NCI-H146 (cell line): ENCODE measurements around the gene TYW1.
"Not testable (repeated sequence)": the region's sequence is repeated elsewhere in the genome, so short reads cannot be mapped to it uniquely, and the experiment has no call there.

Experiments used
- DNase-seq: peaks from one replicate; lab custom pipeline; 2025; lab: John Stamatoyannopoulos, UW

TYW1 gene

GRCh38 chr7:66994691-66995049 lies 2.0 kb upstream of the TYW1 start:
- DNase-seq: peak; percentile 42

- peak; percentile 98 for DNase-seq
These were observed 1.4 kb upstream of the TYW1 start, which contains the start of gene SBDS for GRCh38 chr7:66995050-66995776. TSS of gene SBDS (minus strand) at chr7:66995586. CDS start at chr7:66995417, 169 bp downstream.

DNA sequence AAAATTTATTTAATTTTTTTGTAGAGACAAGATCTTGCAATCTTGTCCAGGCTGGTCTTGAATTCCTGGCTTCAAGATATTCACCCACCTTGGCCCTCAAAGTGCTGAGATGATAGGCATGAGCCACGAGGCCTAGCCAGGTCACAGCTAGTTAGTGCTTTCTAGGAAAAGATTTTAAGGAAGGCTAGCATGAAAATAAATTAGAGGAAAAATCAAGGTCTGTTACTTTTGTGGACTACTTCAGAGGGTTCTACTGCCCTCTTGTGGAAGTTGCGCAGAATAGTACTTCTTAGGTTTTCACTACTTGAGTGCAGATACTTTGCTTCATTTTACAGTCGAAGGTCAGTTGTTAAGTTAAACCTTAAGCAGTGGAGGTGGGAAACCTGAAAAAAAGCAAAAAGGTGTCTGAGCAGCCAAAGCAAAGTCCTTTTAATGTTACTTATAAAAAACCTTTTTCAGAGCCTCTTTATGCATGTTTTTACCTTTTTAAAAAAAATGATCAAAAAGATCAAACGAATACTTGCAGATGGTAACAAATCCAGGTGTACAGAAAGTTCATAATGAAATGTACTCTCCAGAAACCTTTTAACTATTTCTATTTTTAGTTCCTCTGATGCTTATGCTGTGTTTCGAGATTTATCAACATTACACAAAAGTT lies 4.1 kb downstream of the TYW1 start:
- peak; percentile 16 for DNase-seq

GRCh38 chr7:67004145-67004544 lies 7.5 kb downstream of the TYW1 start:
- not testable (repeated sequence) for DNase-seq

DNA sequence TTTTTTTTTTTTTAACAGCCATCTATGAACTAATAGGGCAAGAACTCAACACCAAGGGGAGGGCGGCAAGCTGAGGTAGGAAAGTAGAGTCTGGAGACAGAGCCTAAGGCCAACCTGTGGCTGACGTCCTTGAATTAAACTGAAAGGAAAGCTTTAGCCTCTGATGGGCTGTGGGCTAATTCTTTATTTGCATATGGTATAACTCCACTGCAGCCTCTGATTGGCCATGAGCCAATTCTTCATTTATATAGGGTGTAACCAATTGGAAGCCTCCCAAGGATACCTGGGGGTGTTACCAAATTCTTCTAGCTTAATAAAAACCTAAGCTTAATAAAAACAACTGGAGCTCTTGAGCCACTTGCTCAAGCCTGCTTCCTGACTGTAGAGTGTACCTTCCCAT lies 10.3 kb downstream of the TYW1 start:
- DNase-seq: no peak

GRCh38 chr7:67008260-67008659 lies 11.6 kb downstream of the TYW1 start:
- no peak for DNase-seq

GRCh38 chr7:67009677-67010076 lies 13.0 kb downstream of the TYW1 start:
- not testable (repeated sequence) for DNase-seq

DNA sequence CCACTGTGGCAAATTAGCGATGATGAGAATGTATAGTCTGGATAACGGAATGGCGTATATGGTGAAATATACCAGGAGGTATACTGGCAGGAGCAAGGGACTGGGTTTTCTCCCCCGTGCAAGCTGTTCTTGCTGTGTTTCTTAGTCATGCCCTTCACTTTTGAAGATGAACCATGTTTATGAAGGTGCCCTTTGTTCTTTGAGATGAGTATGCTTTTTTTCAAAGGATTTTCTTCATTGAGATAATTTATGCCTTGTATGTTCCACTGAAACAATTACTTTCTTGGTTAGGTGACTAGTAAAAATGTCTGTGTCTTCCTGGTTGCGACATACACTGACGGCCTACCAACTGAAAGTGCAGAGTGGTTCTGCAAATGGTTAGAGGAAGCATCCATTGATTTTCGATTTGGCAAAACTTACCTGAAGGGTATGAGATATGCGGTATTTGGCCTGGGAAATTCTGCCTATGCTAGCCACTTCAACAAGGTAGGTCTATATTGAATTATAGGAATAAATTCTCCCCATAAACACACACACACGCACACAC lies 17.5 kb downstream of the TYW1 start:
- not testable (repeated sequence) for DNase-seq

DNA sequence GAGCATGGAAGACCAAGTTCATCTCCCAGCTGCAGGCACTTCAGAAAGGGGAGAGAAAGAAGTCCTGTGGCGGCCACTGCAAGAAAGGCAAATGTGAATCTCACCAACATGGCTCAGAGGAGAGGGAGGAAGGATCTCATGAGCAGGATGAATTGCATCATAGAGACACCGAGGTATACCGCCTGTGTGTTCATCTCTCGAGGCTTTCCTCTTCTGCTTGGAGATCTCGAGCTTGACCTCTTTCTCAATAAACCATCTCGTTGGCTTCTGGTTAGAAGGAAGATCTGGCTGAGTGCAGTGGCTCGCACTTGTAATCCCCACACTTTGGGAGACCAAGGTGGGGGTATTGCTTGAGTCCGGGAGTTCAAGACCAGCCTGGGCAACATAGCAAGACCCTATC lies 21.3 kb downstream of the TYW1 start:
- not testable (repeated sequence) for DNase-seq

DNA sequence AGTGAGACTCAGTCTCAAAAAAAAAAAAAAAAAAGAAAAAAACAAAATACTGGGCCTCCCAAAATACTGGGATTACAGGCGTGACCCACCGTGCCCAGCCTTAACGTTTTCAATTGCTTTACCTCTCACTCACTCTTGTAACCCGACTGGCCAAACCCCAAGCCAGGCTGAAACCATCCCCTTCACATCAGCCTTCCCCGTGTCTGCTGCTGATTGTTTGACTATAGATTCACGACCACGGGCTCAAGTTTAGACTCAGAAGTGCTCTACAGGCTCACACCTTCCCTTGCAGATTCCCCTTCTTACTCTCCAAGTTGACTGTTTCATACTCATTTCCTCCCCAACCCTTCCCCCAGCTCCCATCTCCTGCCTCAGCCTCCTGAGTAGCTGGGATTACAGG lies 22.3 kb downstream of the TYW1 start:
- DNase-seq: no peak

- peak; percentile 92 for DNase-seq
These were observed 23.1 kb downstream of the TYW1 start for GRCh38 chr7:67019562-67020390.

- DNase-seq: no peak
These were observed 24.6 kb downstream of the TYW1 start for GRCh38 chr7:67021260-67021659.

DNA sequence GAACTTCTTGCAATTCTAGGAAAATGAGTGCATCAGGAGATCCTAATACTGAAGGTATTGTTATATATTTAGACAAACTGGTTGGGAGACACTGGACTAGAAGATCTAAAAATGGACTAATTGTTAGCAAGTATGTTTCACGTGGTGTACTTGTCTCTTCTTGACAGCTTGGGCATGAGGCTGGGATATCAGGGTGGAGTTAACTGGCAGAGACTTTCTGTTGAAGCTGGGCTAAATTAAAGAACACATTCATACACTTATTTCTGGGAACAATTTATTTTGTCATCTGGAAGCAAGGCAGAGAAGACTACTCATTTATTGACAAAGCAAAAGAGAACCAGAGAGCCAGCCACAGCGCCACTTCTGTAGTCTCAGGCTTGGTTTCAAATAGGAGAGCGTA lies 25.9 kb downstream of the TYW1 start:
- no peak for DNase-seq

- DNase-seq: not testable (repeated sequence)
These were observed 28.8 kb downstream of the TYW1 start for GRCh38 chr7:67025459-67025858.

DNA sequence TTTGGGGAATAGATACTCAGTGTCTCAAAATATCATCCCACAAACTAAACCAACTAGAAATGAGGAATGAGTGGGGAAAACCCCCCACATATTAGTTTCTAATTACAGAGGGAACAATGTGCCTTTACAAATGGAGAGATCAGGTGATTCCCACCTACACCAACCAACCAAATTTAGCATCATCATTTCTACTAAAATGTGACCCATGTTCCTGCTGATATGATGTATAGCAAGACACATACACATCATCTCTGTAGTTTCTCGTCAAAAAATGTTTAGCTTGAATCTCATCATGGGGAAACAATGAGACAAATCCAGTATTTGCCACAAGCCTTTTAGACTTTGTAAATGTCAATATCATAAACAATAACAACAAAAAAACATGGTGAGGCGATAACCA lies 35.1 kb downstream of the TYW1 start:
- not testable (repeated sequence) for DNase-seq

DNA sequence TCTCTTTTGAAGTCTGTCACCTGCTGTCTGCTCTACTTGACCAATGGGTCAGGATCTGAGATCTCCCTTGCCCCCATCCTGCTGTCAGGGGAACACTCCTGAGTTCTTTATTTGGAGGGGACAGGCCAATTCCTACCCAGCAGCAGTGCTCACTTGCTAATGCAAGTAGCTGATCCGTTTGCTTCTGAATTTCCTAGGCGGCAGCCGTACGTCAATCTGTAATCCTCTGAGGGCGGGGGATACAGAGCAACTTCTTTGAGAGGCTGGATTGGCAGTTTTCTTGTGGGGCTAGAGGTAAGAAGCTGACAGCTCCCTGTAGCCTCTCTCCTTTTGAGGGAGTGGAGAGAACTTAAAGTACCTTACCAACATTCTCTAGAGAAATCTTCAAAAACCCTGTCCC lies 36.6 kb downstream of the TYW1 start:
- DNase-seq: no peak

- DNase-seq: peak; percentile 13
These were observed 40.1 kb downstream of the TYW1 start for GRCh38 chr7:67036432-67037395.

GRCh38 chr7:67040832-67041231 lies 44.2 kb downstream of the TYW1 start:
- DNase-seq: not testable (repeated sequence)

GRCh38 chr7:67042781-67043558 lies 46.3 kb downstream of the TYW1 start:
- DNase-seq: not testable (repeated sequence)

- not testable (repeated sequence) for DNase-seq
These were observed 46.9 kb downstream of the TYW1 start for GRCh38 chr7:67043559-67043930.
